ENCODE data around the gene ARID5B.

- TF ChIP-seq, protein P1, sequence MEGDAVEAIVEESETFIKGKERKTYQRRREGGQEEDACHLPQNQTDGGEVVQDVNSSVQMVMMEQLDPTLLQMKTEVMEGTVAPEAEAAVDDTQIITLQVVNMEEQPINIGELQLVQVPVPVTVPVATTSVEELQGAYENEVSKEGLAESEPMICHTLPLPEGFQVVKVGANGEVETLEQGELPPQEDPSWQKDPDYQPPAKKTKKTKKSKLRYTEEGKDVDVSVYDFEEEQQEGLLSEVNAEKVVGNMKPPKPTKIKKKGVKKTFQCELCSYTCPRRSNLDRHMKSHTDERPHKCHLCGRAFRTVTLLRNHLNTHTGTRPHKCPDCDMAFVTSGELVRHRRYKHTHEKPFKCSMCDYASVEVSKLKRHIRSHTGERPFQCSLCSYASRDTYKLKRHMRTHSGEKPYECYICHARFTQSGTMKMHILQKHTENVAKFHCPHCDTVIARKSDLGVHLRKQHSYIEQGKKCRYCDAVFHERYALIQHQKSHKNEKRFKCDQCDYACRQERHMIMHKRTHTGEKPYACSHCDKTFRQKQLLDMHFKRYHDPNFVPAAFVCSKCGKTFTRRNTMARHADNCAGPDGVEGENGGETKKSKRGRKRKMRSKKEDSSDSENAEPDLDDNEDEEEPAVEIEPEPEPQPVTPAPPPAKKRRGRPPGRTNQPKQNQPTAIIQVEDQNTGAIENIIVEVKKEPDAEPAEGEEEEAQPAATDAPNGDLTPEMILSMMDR (IDR thresholded peaks at IDR 0.05; ENCODE audit: borderline replicate concordance, extremely low read depth, low read length, poor library complexity, severe bottlenecking): no peak
- no peak for TF ChIP-seq EZH2 (IDR thresholded peaks at IDR 0.05; ENCODE audit: borderline replicate concordance, low read depth, low read length, severe bottlenecking)
Measured at GRCh38 chr10:62099299-62099698, 197.8 kb downstream of the ARID5B start.
